NK-92 (cell line): ENCODE measurements around the gene GOLGA5.
"Not testable (repeated sequence)": the region's sequence is repeated elsewhere in the genome, so short reads cannot be mapped to it uniquely, and the experiment has no call there.

Source experiments
- DNase-seq: peaks from one replicate; lab custom pipeline; 2025; ENCODE audit not compliant: unreplicated experiment; lab: John Stamatoyannopoulos, UW

GOLGA5 gene

GRCh38 chr14:92778868-92779565 lies 15.1 kb upstream of the GOLGA5 start:
- not testable (repeated sequence) for DNase-seq

- no peak for DNase-seq
Observed at GRCh38 chr14:92780444-92781232, 13.5 kb upstream of the GOLGA5 start.

- no peak for DNase-seq
Observed at GRCh38 chr14:92781350-92781749, 12.8 kb upstream of the GOLGA5 start.

- DNase-seq = no peak
Observed at GRCh38 chr14:92783813-92784431, 10.2 kb upstream of the GOLGA5 start.

GRCh38 chr14:92785667-92786426 lies 8.3 kb upstream of the GOLGA5 start:
- DNase-seq = no peak

GRCh38 chr14:92786427-92786756 lies 7.7 kb upstream of the GOLGA5 start:
- DNase-seq = no peak

GRCh38 chr14:92787554-92787953 lies 6.6 kb upstream of the GOLGA5 start:
- no peak for DNase-seq

- no peak for DNase-seq
Observed at GRCh38 chr14:92789457-92790089, 4.5 kb upstream of the GOLGA5 start.

GRCh38 chr14:92792885-92793284 lies 1.2 kb upstream of the GOLGA5 start:
- DNase-seq = no peak

- no peak for DNase-seq
Observed at GRCh38 chr14:92794547-92794941, 439 bp downstream of the GOLGA5 start.

- no peak for DNase-seq
Observed at GRCh38 chr14:92794961-92795360, 856 bp downstream of the GOLGA5 start.

- no peak for DNase-seq
Observed at GRCh38 chr14:92797935-92798653, 4.0 kb downstream of the GOLGA5 start.

GRCh38 chr14:92798811-92799210 lies 4.7 kb downstream of the GOLGA5 start:
- DNase-seq = no peak

- no peak for DNase-seq
Observed at GRCh38 chr14:92800012-92800411, 5.9 kb downstream of the GOLGA5 start.

GRCh38 chr14:92800525-92800924 lies 6.4 kb downstream of the GOLGA5 start:
- DNase-seq = no peak

- DNase-seq = no peak
Observed at GRCh38 chr14:92801917-92802316, 7.8 kb downstream of the GOLGA5 start.

- DNase-seq = no peak
Observed at GRCh38 chr14:92802678-92803077, 8.6 kb downstream of the GOLGA5 start.

GRCh38 chr14:92813201-92813600 lies 19.1 kb downstream of the GOLGA5 start:
- DNase-seq = no peak

- DNase-seq = no peak
Observed at GRCh38 chr14:92819011-92819597, 25.0 kb downstream of the GOLGA5 start.
